ENCODE results near the gene SMC4.
A peak's percentile ranks its signal among the peaks of the same experiment; 100 is the strongest.
"Not testable (repeated sequence)": the region's sequence is repeated elsewhere in the genome, so short reads cannot be mapped to it uniquely, and the experiment has no call there.

Gene SMC4

DNA sequence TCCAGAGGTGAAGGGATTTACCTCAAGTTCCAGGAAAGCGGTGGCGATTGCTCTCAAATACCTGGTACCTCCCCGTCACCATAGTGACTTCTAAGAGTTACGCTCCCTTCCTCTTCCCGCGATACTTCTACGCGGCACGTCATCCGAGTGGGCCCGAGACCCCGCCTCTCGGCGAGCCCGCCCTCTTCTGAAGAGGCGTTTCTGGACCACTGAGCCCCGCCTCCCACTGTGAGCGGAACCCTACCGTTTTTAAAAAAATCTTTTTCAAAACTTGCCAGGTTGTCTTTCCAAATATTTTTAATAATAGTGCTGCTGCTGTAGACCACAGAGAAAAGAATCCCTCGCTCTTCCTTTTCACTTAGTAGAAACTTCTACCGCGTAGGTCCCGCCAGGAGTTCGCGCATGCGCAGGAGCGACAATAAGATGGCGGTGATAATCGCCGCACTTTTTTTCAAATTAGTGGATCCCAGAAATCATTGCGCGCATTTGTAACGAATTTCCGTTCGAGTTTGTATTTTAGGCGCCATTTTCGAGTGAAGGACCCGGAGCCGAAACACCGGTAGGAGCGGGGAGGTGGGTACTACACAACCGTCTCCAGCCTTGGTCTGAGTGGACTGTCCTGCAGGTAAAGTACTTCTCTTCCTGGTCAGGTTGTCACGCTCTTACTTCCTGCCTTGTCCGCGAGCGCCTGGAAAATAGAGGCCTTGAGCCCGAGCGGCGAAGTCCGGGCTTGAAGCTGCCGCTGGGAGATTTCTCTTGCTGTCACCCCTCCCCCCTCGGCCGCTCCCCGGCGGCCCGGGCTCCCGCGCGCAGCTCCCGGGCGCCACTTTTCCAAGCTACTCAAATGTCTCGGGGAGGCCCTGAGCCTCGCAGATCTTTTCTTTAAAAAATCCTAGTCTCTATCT, at the start of gene SMC4, which contains the start of gene IFT80:
Gene SMC4, plus strand, starts transcription at position 526 of the 905 bp plus-strand sequence. CDS start 1,177 bp downstream, outside the sequence.
Gene IFT80, minus strand, starts transcription at position 101 of the 905 bp plus-strand sequence. CDS start 14,625 bp downstream, outside the sequence.
- DNase-seq: peak; percentile 87

GRCh38 chr3:160355826-160356225, 43.6 kb upstream of the SMC4 start:
- no peak for DNase-seq

DNA sequence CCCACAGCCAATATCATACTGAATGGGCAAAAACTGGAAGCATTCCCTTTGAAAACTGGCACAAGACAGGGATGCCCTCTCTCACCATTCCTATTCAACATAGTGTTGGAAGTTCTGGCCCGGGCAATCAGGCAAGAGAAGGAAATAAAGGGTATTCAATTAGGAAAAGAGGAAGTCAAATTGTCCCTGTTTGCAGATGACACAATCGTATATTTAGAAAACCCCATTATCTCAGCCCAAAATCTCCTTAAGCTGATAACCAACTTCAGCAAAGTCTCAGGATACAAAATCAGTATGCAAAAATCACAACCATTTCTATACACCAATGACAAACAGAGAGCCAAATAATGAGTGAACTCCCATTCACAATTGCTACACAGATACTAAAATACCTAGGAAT, 36.6 kb upstream of the SMC4 start:
- not testable (repeated sequence) for DNase-seq

DNA sequence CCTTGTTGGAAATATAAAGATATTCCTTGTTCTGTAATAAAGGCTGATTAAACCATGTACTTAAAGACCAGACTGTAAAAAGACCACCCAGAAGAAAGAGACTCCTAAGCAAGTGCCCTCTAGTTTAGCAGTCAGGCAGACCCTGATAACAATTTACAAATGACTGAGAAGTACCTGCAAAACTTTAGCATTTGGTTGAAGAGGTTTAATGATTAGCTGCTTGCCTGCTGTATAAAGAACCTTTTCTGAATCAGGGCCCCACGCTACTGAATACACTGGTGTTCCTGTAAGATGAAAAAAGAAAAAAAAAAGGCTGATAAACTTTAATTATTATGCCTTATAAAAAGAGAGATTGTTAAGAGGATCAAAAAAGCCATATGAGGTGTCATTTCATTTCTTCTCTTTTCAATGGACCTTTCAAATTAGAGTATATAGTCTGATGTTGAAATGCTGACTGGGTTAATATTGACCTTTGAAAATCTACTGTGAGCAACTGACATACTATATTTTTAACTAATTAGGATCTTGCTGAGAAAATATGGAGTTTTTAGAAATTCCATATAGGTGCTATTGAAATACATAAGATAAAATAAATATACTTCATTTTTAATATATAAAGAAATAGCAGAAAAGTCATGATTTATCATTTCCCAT, 33.5 kb upstream of the SMC4 start:
- no peak for DNase-seq

DNA sequence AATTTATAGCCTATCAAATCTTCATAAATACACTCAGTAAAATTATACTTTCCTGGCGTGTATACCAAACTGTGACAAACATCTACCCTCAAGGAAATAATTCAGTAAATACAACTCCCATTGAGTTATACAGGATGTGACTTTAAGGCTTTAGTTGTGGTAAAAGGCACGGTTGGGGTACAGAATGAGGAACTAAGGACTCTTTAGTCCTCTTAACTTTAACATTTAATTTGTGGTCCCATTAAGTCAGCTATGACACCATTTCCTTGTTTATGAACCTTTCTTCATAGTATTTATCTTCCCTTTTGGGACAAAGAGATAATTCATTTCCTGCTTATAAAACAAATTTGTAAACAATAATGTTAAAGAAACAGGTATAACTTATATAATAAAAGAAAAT, 30.6 kb upstream of the SMC4 start:
- no peak for DNase-seq

DNA sequence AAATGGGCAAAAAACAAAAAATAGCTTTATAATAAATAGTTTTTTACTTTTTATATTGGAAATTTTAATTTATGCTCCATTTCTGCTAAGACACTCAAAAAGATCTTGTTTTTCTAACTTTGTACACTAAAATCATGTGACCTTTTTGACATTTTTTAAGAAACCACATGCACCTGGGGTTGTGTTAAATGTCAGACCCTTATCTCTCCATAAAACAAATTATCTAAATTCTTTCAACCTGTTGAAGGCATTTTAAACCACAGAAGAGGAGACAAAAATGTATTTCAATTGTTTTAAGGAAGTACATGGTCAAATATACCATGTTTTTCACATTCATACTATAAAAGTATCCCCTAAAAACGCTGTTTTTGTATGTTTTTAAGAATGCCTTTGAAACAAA, 29.7 kb upstream of the SMC4 start:
- DNase-seq: no peak

DNA sequence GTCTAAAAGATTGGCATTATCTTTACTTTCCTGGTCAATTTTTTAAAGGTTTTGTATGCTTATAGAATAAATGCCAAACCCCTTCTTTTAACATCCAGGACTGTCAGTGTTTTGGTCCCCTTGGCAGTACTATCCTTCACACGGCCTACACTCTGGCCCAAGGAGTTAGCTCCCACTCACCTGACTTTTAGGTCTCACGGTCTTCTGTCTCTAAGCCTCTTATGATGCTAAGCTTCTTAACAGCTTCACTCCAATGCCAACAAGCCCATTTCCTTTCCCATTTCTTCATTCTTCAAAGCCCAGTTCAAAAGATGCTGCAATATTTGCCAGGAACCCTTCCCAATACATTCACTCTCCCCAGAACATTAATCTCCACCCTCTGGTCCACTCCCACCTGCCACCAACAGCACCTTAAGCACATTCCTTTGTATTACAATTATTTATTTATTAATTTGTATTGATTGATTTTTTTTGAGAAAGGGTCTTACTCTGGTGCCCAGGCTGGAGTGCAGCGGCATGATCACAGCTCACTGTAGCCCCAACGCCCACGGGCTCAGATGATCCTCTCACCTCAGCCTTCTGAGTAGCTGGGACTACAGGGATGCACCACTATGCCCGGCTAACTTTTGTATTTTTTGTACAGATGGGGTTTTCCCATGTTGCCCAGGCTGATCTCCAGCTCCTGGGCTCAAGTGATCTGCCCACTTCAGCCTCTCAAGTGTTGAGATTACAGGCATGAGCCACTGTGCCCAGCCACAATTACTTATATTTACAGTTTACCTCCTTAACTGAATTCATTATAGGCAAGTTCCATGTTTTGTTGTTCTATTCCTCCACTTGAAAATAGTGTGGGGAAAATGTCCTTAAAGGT, 28.2 kb upstream of the SMC4 start:
- no peak for DNase-seq

- no peak for DNase-seq
These were observed 26.7 kb upstream of the SMC4 start for GRCh38 chr3:160372780-160373179.

DNA sequence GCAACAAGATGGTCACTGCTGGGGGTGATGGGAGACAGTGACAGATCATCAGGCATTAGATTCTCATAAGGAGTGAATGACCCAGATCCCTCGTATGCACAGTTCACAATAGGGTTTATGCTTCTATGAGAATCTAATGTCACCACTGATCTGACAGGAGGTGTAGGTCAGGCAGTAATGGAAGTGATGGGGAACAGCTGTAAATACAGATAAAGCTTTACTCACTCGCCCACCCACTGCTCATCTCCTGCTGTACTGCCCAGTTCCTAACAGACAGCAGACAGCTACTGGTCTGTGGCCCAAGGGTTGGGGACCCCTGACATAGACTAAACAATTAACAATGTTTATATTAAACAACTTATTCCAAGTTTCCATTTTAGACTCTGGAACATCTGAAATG, 25.8 kb upstream of the SMC4 start:
- no peak for DNase-seq

DNA sequence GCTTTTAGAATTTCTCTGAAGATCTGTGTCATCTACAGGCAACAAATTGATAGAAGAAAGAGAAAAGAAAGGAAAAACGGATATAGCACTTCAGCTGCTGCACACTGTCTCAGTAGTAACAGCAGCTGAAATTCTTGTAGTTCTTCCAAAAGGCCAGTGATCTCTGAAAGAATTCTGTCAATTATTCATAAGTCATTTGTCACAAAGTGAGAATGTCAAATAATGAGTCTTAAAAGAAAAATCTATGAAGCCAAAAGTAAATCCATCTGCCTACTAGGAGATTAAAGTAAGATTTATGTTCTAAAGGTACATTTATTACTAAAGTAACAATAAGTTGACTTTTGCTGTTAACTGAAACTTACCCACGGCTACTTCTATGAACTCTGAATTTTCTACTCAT, 25.0 kb upstream of the SMC4 start:
- no peak for DNase-seq

DNA sequence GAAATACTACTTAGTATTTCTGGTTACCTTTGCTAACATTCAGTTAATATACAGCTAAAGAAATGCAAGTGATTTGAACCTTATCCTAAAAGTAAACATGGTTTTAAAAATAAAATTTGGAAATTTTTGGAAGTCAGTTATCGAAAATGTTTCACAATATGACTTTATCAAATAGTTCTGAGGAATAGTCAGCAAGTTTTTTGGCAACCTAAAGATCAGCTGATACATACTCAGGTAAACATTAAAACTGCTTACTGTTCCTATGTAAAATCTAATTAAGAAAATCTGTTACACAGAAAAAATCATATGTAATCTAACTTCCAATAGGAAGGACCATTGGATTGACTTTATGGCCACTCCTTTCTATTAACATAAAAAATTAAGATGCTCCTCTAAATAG, 24.5 kb upstream of the SMC4 start:
- no peak for DNase-seq

GRCh38 chr3:160376681-160377080, 22.8 kb upstream of the SMC4 start:
- no peak for DNase-seq

- DNase-seq: no peak
These were observed 20.9 kb upstream of the SMC4 start for GRCh38 chr3:160378331-160379109.

GRCh38 chr3:160379628-160380214, 19.7 kb upstream of the SMC4 start:
- DNase-seq: no peak

GRCh38 chr3:160381470-160381869, 18.0 kb upstream of the SMC4 start:
- DNase-seq: no peak

DNA sequence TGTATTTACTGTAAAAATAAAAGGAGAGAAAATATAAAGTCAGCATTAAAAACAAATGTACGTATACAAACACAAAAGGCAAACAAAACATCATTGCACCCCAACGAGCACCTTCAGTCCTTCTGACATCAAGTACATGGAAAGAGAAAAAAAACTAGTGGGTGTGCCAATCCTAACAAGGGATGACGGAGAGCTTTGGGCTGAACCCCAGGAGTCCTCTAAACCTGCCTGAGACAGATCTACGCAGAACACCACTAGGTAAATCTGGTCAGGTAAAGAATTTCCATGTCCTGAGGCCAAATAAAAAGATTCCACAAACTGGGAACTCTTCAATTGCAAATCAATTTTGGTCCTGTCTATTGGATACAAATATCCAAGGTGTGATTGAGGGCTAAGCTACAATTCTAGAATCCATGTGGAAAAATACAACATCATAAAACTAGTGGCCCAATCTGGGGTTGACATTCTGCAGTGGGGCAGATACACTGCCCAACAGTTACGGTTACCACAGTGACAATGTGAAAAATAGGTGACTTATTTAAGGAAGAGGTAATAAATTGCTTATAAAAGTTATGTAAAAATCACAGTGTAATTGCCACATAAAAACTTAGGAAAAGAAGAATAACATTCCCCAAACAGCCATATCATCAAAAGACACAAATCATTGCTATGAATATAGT, 14.7 kb upstream of the SMC4 start:
- no peak for DNase-seq

- no peak for DNase-seq
These were observed 8.8 kb upstream of the SMC4 start for GRCh38 chr3:160390565-160391138.

DNA sequence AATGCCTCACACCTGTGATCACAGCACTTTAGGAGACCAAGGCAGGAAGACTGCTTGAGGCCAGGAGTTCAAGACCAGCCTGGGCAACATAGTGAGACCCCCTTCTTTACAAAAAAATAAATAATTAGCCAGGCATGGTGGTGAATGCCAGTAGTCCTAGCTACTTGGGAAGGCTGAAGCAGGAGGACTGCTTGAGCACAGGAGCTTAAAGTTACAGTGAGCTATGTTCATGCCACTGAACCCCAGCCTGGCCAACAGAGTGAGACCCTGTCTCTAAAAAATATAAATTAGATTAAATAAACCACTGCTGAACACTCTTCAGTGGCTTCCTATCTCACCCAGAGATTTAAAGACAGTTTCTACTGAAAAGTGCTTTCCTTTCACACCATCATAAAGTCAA, 6.7 kb upstream of the SMC4 start:
- no peak for DNase-seq

DNA sequence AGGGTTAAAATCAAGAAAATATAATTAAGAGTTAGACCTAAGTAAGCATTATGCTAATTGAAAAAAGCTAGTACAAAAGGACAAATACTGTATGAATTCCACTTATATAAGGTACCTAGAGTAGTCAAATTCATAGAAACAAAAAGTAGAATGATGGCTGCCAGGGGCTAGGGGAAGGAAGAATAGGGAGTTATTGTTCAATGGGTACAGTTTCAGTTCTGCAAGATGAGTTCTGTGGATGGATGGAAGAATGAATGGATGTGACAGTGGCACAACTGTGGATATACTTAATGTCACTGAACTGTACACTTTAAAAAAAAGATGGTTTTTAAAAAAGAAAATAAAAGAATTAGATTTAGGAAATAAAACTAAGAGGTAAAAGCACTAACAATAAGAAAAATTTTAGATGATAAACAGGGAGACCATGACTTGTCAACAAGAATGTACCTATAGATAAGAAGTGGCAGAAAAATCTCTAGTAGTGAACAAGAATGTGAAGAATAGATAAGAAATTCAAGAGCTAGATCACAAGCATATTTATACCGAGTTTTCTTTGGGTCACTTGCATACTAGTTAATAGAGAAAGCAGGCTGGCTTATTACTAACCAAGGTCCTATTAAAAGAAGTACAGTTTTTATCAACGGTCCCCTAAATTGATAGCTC, 6.0 kb upstream of the SMC4 start:
- DNase-seq: no peak

DNA sequence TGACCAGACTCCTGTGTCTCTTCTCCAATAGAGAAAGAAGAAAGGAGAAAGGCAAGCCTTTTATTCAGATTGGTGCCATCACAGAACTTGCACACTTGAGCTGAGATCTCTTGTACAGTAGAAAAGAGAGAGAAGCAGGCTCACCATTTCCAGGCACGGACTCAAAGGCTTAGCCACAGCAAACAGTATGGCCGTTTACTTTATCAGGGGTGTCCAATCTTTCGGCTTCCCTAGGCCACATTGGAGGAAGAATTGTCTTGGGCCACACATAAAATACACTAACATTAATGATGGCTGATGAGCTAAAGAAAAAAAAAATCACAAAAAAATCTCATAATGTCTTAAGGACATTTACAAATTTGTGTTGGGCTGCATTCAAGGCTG, 5.4 kb upstream of the SMC4 start:
- DNase-seq: no peak
